ENCODE measurements around the gene UNC13C.

DNA sequence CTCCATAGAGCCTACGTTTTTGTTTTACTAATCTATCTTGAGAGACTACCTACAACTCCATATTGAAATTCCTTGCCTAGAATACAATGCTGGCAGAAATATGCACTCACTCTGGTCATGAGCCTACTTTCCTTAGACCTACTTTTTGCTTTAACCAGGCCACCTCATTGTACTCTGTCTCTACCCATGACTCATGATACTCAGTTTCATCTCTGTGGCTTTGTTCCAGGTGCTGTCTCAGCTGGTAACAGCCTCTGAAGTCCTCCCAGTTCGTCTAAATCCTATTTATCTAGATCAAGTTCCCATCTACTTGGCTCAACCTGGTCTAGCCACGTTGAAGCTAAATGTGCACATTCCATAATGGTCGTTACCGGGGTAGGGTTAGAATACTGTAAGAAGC lies 682.1 kb downstream of the UNC13C start:
- TF ChIP-seq, protein P1, sequence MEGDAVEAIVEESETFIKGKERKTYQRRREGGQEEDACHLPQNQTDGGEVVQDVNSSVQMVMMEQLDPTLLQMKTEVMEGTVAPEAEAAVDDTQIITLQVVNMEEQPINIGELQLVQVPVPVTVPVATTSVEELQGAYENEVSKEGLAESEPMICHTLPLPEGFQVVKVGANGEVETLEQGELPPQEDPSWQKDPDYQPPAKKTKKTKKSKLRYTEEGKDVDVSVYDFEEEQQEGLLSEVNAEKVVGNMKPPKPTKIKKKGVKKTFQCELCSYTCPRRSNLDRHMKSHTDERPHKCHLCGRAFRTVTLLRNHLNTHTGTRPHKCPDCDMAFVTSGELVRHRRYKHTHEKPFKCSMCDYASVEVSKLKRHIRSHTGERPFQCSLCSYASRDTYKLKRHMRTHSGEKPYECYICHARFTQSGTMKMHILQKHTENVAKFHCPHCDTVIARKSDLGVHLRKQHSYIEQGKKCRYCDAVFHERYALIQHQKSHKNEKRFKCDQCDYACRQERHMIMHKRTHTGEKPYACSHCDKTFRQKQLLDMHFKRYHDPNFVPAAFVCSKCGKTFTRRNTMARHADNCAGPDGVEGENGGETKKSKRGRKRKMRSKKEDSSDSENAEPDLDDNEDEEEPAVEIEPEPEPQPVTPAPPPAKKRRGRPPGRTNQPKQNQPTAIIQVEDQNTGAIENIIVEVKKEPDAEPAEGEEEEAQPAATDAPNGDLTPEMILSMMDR (CRISPR knock-in tag; IDR thresholded peaks at IDR 0.05) = no peak
- TF ChIP-seq YY1 (IDR thresholded peaks at IDR 0.05; ENCODE audit: insufficient read depth, insufficient replicate concordance, low read depth, low read length) (no peak), ETV6 (CRISPR knock-in tag; conservative IDR thresholded peaks at IDR 0.05) (no peak), TOE1 (CRISPR knock-in tag; IDR thresholded peaks at IDR 0.05) (no peak), ZNF333 (CRISPR knock-in tag; IDR thresholded peaks at IDR 0.05; ENCODE audit: borderline replicate concordance) (no peak), DPF2 (CRISPR knock-in tag; IDR thresholded peaks at IDR 0.05; ENCODE audit: borderline replicate concordance, low read depth) (no peak)
- TF ChIP-seq, protein P2, sequence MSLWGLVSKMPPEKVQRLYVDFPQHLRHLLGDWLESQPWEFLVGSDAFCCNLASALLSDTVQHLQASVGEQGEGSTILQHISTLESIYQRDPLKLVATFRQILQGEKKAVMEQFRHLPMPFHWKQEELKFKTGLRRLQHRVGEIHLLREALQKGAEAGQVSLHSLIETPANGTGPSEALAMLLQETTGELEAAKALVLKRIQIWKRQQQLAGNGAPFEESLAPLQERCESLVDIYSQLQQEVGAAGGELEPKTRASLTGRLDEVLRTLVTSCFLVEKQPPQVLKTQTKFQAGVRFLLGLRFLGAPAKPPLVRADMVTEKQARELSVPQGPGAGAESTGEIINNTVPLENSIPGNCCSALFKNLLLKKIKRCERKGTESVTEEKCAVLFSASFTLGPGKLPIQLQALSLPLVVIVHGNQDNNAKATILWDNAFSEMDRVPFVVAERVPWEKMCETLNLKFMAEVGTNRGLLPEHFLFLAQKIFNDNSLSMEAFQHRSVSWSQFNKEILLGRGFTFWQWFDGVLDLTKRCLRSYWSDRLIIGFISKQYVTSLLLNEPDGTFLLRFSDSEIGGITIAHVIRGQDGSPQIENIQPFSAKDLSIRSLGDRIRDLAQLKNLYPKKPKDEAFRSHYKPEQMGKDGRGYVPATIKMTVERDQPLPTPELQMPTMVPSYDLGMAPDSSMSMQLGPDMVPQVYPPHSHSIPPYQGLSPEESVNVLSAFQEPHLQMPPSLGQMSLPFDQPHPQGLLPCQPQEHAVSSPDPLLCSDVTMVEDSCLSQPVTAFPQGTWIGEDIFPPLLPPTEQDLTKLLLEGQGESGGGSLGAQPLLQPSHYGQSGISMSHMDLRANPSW (CRISPR knock-in tag; IDR thresholded peaks at IDR 0.05; ENCODE audit: borderline replicate concordance) = no peak
- TF ChIP-seq, protein P3, sequence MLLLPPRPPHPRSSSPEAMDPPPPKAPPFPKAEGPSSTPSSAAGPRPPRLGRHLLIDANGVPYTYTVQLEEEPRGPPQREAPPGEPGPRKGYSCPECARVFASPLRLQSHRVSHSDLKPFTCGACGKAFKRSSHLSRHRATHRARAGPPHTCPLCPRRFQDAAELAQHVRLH (CRISPR knock-in tag; IDR thresholded peaks at IDR 0.05; ENCODE audit: borderline replicate concordance, low read depth) = no peak
- TF ChIP-seq, protein P4, sequence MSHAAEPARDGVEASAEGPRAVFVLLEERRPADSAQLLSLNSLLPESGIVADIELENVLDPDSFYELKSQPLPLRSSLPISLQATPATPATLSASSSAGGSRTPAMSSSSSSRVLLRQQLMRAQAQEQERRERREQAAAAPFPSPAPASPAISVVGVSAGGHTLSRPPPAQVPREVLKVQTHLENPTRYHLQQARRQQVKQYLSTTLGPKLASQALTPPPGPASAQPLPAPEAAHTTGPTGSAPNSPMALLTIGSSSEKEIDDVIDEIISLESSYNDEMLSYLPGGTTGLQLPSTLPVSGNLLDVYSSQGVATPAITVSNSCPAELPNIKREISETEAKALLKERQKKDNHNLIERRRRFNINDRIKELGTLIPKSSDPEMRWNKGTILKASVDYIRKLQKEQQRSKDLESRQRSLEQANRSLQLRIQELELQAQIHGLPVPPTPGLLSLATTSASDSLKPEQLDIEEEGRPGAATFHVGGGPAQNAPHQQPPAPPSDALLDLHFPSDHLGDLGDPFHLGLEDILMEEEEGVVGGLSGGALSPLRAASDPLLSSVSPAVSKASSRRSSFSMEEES (CRISPR knock-in tag; IDR thresholded peaks at IDR 0.05) = no peak
